GM12875 (cell line): ENCODE results near the gene GTF2B.

Experiments
- H3K4me3 ChIP-seq: one replicate; pipeline ENCODE4 v1.5.1; 2011; ENCODE audit warnings: low read depth, low read length, control low read depth
- CTCF ChIP-seq: IDR thresholded peaks from 2 replicates; pipeline ENCODE4 v1.5.1; 2011; ENCODE audit warnings: low read depth, mild to moderate bottlenecking, control low read depth, inconsistent platforms, low read length, moderate library complexity, borderline replicate concordance; ENCODE audit not compliant: insufficient read depth

The GTF2B gene

GRCh38 chr1:88812366-88812765, 79.0 kb downstream of the GTF2B start:
- no peak overlapping the region for H3K4me3 ChIP-seq
- no peak for TF ChIP-seq CTCF

- TF ChIP-seq CTCF: no peak
- H3K4me3 ChIP-seq: no peak overlapping the region
These were observed 87.9 kb downstream of the GTF2B start for GRCh38 chr1:88803444-88803843.

- no peak for TF ChIP-seq CTCF
- H3K4me3 ChIP-seq: no peak overlapping the region
These were observed 88.4 kb downstream of the GTF2B start for GRCh38 chr1:88802950-88803349.
